Upper lobe of left lung (tissue), 6 donors: ENCODE results near the gene MYH8. TPM values are rescaled to one million over a fixed set of nuclear protein-coding genes. Genes with fewer than 3 reads are reported as not detected.

Experiments
- ATAC-seq, 2 donors: fragments of 200-7000 bp; cut with Tn5 transposase; one replicate each; pipeline ENCODE4 v1.9.1; 2022; ENCODE audit warnings: mild to moderate bottlenecking in 2 of 2, moderate library complexity in 2 of 2; ENCODE audit not compliant: low FRiP score in 2 of 2
- DNase-seq, 2 donors: peaks; one replicate each; pipeline ENCODE4 v3.0.0-alpha.2; 2019 to 2020
- H3K27ac ChIP-seq, 4 donors: fragments of 200-600 bp; sonication (generic); one replicate each; pipeline ENCODE4 v1.5.1; 2016 to 2019
- H3K27me3 ChIP-seq, 4 donors: fragments of 200-600 bp; sonication (generic); one replicate each; pipeline ENCODE4 v1.5.1; 2017 to 2019
- H3K36me3 ChIP-seq, 4 donors: fragments of 200-600 bp; sonication (generic); one replicate each; pipeline ENCODE4 v1.5.1; 2016 to 2019
- H3K4me1 ChIP-seq, 4 donors: fragments of 200-600 bp; sonication (generic); one replicate each; pipeline ENCODE4 v1.5.1; 2018 to 2019
- H3K4me3 ChIP-seq, 4 donors: fragments of 200-600 bp; sonication (generic); one replicate each; pipeline ENCODE4 v1.5.1; 2017 to 2019; ENCODE audit warnings: mild to moderate bottlenecking in 2 of 4, moderate library complexity in 1 of 4
- H3K9me3 ChIP-seq, 4 donors: fragments of 200-600 bp; sonication (generic); one replicate each; pipeline ENCODE4 v1.5.1; 2018 to 2019
- EP300 ChIP-seq, 4 donors: sonication (generic); formaldehyde crosslinking; IDR thresholded peaks; one replicate each; pipeline ENCODE4 v1.5.1; 2017; ENCODE audit warnings: antibody characterized with exemption in 4 of 4, control low read depth in 2 of 4
- POLR2A ChIP-seq, 4 donors: fragments of 450-650 bp; IDR thresholded peaks; one replicate each; pipeline ENCODE4 v1.5.1; 2016 to 2017; ENCODE audit warnings: antibody characterized with exemption in 4 of 4, mild to moderate bottlenecking in 2 of 4
- POLR2AphosphoS5 ChIP-seq, 2 donors: sonication (generic); formaldehyde crosslinking; IDR thresholded peaks; one replicate each; pipeline ENCODE4 v1.5.1; 2017; ENCODE audit warnings: antibody characterized with exemption in 2 of 2
- WGBS, 2 donors: methylation state at CpG; one replicate each; pipeline ENCODE4 v1.1.5; 2017 to 2018; 5-methylcytosine and 5-hydroxymethylcytosine counted together
- total RNA-seq, 6 donors: library from RNA; depleted of rRNA in 4 of 6; stranded (reverse); fragments of >200 nt in 4 of 6; gene quantifications; one replicate each; pipeline versions ENCODE4 v1.1.0 to v1.2.1, GENCODE V29; 2016 to 2021
- TF ChIP-seq, protein P1 (sequence below), 6 experiments: fragments of 450-650 bp in 4 of 6; fragments of 200-600 bp in 2 of 6; sonication (generic) in 2 of 6; IDR thresholded peaks; one replicate each; pipeline ENCODE4 v1.5.1; 2016 to 2019; ENCODE audit warnings: antibody characterized with exemption in 6 of 6
- donor health status: DM: no; HTN: no; CAD: no; lungs with moderate emphysema.
- donor health status: DM: no; HTN: yes; CAD: no; lungs with severe emphysema.

MYH8 gene
- total RNA-seq, 6 donors from 2014 or later = not detected

DNA sequence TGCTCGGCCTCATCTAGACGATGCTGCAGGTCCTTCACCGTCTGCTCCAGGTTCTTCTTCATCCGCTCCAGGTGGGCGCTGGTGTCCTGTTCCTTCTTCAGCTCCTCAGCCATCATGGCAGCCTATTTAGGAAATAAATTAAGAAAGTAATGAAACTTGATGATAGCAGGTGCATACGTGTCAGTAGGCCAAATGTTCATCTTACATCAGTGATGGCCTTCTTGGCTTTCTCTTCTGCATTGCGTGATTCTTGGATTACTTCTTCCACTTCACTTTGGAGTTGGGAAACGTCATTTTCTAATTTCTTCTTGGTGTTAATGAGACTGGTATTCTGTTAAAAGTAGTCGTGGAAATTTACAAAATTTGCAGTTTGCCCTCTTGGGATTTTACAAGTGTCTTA, 28.9 kb downstream of the MYH8 start:
- Histone ChIP-seq H3K27me3 (no peaks in the 10 kb centered on the region), H3K4me3 (no peak overlapping the region), H3K4me1 (no peaks in the 10 kb centered on the region), H3K36me3 (no peaks in the 10 kb centered on the region), H3K9me3 (no peaks in the 10 kb centered on the region), H3K27ac (no peak overlapping the region)
- ATAC-seq = no peak
- no peak for DNase-seq
- TF ChIP-seq POLR2AphosphoS5 (IDR thresholded peaks at IDR 0.05) (no peak), EP300 (IDR thresholded peaks at IDR 0.05) (no peak), POLR2A (IDR thresholded peaks at IDR 0.05) (no peak)
- TF ChIP-seq, protein P1, sequence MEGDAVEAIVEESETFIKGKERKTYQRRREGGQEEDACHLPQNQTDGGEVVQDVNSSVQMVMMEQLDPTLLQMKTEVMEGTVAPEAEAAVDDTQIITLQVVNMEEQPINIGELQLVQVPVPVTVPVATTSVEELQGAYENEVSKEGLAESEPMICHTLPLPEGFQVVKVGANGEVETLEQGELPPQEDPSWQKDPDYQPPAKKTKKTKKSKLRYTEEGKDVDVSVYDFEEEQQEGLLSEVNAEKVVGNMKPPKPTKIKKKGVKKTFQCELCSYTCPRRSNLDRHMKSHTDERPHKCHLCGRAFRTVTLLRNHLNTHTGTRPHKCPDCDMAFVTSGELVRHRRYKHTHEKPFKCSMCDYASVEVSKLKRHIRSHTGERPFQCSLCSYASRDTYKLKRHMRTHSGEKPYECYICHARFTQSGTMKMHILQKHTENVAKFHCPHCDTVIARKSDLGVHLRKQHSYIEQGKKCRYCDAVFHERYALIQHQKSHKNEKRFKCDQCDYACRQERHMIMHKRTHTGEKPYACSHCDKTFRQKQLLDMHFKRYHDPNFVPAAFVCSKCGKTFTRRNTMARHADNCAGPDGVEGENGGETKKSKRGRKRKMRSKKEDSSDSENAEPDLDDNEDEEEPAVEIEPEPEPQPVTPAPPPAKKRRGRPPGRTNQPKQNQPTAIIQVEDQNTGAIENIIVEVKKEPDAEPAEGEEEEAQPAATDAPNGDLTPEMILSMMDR (IDR thresholded peaks at IDR 0.05) = no peak
- WGBS, 2 donors = 81 to 83% methylated on average over 9 of the region's 9 CpGs

DNA sequence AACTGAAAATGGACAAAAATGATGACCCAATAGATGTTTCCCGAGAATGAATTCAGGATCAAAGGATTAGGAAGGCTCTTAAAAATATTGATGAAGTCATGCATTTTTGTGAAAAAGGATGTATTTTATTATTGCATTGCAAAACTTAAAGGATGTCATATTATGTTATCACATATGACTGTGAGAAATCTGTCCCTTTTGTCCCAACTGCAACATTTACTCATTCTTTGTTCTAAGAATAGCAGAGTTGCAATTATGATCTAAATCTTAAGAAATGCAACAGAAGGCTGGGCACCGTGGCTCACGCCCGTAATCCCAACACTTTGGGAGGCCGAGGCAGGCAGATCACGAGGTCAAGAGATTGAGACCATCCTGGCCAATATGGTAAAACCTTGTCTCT, 35.9 kb downstream of the MYH8 start:
- Histone ChIP-seq H3K4me1 (no peaks in the 10 kb centered on the region), H3K27me3 (no peaks in the 10 kb centered on the region), H3K4me3 (no peak overlapping the region), H3K27ac (no peak overlapping the region), H3K36me3 (no peaks in the 10 kb centered on the region), H3K9me3 (no peaks in the 10 kb centered on the region)
- no peak for ATAC-seq
- no peak for TF ChIP-seq EP300 (IDR thresholded peaks at IDR 0.05)
- TF ChIP-seq, protein P1 (IDR thresholded peaks at IDR 0.05) = no peak
- no peak for TF ChIP-seq POLR2A (IDR thresholded peaks at IDR 0.05)
- TF ChIP-seq POLR2AphosphoS5 (IDR thresholded peaks at IDR 0.05) = no peak
- WGBS, 2 donors = 70 to 73% methylated on average over 6 of the region's 6 CpGs
- no peak for DNase-seq

DNA sequence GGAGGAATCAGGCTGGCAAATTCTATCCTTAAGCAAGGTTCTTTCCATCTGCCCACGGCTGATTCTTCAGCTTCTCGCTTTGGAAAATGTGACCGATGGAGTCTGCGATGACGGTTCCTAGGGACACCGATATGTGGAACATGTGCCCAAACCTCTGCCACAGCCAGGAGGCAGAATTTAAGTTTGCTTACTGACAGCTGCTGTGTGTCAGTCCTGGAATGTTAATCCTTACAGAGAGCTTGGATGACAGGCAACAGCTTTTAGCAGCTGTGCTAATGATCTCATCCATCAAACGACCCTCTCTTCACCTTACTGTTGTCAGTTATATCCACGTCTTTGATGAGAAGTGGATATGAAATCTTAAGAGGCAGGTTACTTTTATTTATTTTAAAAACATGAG, 37.6 kb downstream of the MYH8 start:
- no peak for DNase-seq
- WGBS, 2 donors = 39 to 45% methylated on average over 8 of the region's 8 CpGs
- H3K27ac ChIP-seq = no peak overlapping the region

DNA sequence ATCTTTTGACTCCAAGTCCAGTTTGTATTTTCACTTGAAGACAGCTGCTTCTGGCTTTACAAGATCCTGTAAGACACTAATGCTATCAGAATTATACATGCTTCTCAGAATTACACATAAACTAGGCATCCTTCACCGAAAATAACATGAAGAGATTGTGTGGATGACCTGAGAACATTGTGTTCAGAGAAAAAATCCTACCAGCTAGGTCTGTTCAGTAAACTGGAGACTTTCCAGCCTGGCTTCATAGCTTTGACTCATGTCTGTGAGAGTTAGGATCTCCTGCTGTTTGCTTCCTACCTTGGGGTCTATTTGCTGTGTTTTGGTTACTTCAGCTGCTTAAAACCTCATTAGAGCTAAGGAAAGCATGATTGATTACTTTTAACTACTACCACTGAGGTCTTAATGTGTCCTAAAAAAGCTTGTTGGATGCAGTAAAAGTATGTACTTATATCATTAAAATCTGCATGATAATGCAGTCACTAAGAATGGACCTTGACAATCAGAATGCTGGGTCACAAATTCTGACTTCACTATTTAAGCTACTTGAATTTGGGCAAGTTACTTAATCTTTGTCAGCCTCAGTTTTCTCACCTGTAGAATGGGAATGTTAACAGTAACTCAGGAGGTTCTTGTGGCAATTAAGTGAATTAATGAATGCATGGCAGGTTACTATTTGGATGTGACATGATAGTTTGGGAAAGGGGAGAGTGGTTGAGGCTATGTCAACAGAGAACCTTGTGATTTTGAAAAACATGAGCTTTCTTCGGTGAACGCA, 40.9 kb downstream of the MYH8 start:
- no peak for ATAC-seq

More for the DNA sequence above, 37.6 kb downstream of the MYH8 start:
- ATAC-seq = no peak
- TF ChIP-seq POLR2A (IDR thresholded peaks at IDR 0.05) (no peak), EP300 (IDR thresholded peaks at IDR 0.05) (no peak), POLR2AphosphoS5 (IDR thresholded peaks at IDR 0.05) (no peak)
- TF ChIP-seq, protein P1 (IDR thresholded peaks at IDR 0.05) = no peak
- no peaks in the 10 kb centered on the region for H3K36me3 ChIP-seq
- H3K4me3 ChIP-seq = no peak overlapping the region
- H3K9me3 ChIP-seq = no peaks in the 10 kb centered on the region
- no peaks in the 10 kb centered on the region for H3K4me1 ChIP-seq
- no peaks in the 10 kb centered on the region for H3K27me3 ChIP-seq

More for the DNA sequence above, 40.9 kb downstream of the MYH8 start:
- Histone ChIP-seq H3K27ac (no peak overlapping the region), H3K27me3 (no peaks in the 10 kb centered on the region), H3K36me3 (no peaks in the 10 kb centered on the region), H3K4me1 (no peaks in the 10 kb centered on the region), H3K4me3 (no peak overlapping the region), H3K9me3 (no peaks in the 10 kb centered on the region)
- WGBS, 2 donors = 60 to 62% methylated on average over 3 of the region's 3 CpGs
- TF ChIP-seq EP300 (IDR thresholded peaks at IDR 0.05) = no peak
- no peak for TF ChIP-seq POLR2AphosphoS5 (IDR thresholded peaks at IDR 0.05)
- TF ChIP-seq POLR2A (IDR thresholded peaks at IDR 0.05) = no peak
- TF ChIP-seq, protein P1 (IDR thresholded peaks at IDR 0.05) = no peak
- no peak for DNase-seq
